Prostate gland (tissue), 2 donors: ENCODE measurements around the gene FNBP1. TPM values are rescaled to one million over a fixed set of nuclear protein-coding genes. Genes with fewer than 3 reads are reported as not detected.

Source experiments
- DNase-seq: peaks from one replicate; pipeline ENCODE4 v3.0.0-alpha.2; 2019; ENCODE audit warnings: low spot score
- H3K27ac ChIP-seq, 2 donors: fragments of 200-600 bp; sonication (generic); 2 replicates each; pipeline ENCODE4 v1.5.1; 2017 to 2019
- H3K27me3 ChIP-seq: fragments of 200-600 bp; sonication (generic); replicated peaks from 2 replicates; pipeline ENCODE4 v1.5.1; 2019; ENCODE audit not compliant: insufficient read depth
- H3K36me3 ChIP-seq, 2 donors: fragments of 200-600 bp; sonication (generic); 1 replicate in 1 of 2; 2 replicates in 1 of 2; pipeline versions ENCODE4 v1.5.1 to v1.8.1; 2017 to 2019
- H3K4me1 ChIP-seq: fragments of 200-600 bp; sonication (generic); replicated peaks from 2 replicates; pipeline ENCODE4 v1.5.1; 2019
- H3K4me3 ChIP-seq, 2 donors: fragments of 200-600 bp; sonication (generic); 2 replicates each; pipeline ENCODE4 v1.5.1; 2017 to 2019
- H3K9me3 ChIP-seq: fragments of 200-600 bp; sonication (generic); 2 replicates; pipeline ENCODE4 v1.5.1; 2017
- POLR2A ChIP-seq: fragments of 450-650 bp; IDR thresholded peaks from one replicate; pipeline ENCODE4 v1.6.1; 2016; ENCODE audit warnings: antibody characterized with exemption, mild to moderate bottlenecking
- POLR2AphosphoS5 ChIP-seq: sonication (generic); formaldehyde crosslinking; IDR thresholded peaks from one replicate; pipeline ENCODE4 v1.6.1; 2017; ENCODE audit warnings: antibody characterized with exemption
- WGBS: methylation state at CpG from one replicate; pipeline ENCODE4 v1.1.5; 2018; 5-methylcytosine and 5-hydroxymethylcytosine counted together
- intact Hi-C: fragments of 100-400 bp; cut with DNase I; formaldehyde crosslinking; loops from one replicate; pipeline ENCODE4 v1.14.2; 2022
- total RNA-seq, 2 donors: library from RNA; depleted of rRNA; stranded (reverse); fragments of >200 nt; gene quantifications; one replicate each; pipeline ENCODE4 v1.1.0, GENCODE V29; 2016
- TF ChIP-seq, protein P1 (sequence below), 4 experiments: fragments of 200-600 bp in 2 of 4; fragments of 450-650 bp in 2 of 4; sonication (generic) in 2 of 4; IDR thresholded peaks; 1 replicate in 3 of 4; 2 replicates in 1 of 4; pipeline ENCODE4 v1.5.1; 2016 to 2019; ENCODE audit warnings: antibody characterized with exemption in 4 of 4, mild to moderate bottlenecking in 2 of 4, moderate library complexity in 2 of 4

Gene FNBP1
- total RNA-seq, 2 donors from 2014 or later = 34.6 to 93.7 TPM

- Histone ChIP-seq H3K4me3 (no peak overlapping the region), H3K9me3 (no peaks in the 10 kb centered on the region), H3K27ac (no peak overlapping the region), H3K36me3 (no peaks in the 10 kb centered on the region), H3K27me3 (no peaks in the 10 kb centered on the region), H3K4me1 (no peaks in the 10 kb centered on the region)
- intact Hi-C loops = no loop called here
- no peak for DNase-seq
- TF ChIP-seq POLR2AphosphoS5 = no peak
- no peak for TF ChIP-seq POLR2A
- TF ChIP-seq, protein P1, sequence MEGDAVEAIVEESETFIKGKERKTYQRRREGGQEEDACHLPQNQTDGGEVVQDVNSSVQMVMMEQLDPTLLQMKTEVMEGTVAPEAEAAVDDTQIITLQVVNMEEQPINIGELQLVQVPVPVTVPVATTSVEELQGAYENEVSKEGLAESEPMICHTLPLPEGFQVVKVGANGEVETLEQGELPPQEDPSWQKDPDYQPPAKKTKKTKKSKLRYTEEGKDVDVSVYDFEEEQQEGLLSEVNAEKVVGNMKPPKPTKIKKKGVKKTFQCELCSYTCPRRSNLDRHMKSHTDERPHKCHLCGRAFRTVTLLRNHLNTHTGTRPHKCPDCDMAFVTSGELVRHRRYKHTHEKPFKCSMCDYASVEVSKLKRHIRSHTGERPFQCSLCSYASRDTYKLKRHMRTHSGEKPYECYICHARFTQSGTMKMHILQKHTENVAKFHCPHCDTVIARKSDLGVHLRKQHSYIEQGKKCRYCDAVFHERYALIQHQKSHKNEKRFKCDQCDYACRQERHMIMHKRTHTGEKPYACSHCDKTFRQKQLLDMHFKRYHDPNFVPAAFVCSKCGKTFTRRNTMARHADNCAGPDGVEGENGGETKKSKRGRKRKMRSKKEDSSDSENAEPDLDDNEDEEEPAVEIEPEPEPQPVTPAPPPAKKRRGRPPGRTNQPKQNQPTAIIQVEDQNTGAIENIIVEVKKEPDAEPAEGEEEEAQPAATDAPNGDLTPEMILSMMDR (IDR thresholded peaks at IDR 0.05) = no peak
- 97% methylated on average over 5 of the region's 5 CpGs for WGBS
Measured at GRCh38 chr9:129914051-129914450, 128.9 kb downstream of the FNBP1 start.

DNA sequence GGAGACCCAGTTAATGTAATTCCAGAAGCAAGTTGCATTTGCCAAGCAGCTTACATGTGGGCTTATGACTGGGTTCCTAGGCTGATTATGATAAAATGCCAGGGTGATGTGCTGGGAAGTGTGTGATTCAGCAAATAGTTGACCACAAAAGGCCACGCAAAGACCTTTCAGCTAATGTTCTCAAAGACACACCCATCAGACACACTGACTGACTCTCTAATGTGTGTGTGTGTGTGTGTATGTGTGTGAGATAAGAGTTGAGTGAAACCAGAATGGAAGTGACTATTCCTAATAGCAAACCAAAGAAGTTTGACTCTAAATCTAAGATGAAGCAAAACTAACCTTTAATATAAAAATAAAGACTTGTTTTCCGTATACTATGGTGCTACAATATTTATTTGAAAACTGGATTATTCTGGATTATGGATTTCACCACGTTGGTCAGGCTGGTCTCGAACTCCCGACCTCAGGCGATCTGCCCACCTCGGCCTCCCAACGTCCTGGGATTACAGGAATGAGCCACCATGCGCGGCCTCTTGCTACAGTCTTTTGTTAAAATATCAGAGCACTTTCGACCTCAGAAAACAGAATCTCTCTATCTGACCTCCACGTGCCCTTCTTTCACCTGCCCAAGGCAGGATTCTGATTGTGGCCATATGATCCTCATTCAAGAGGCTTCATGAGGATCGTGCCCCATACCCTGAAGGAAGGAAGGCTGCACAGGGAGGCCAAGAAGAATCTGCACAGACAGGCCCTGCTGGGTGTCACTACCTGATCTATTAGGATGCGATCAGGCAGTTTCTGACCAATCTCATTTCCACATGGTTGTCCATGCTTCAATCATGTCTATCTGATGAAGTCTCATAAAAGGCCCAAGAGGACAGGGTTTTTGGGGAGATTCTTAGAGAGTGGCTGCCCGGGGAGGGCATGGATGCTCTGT is 132.1 kb downstream of the FNBP1 start:
- Histone ChIP-seq H3K27me3 (no peaks in the 10 kb centered on the region), H3K27ac (no peak overlapping the region), H3K36me3 (no peaks in the 10 kb centered on the region)

GRCh38 chr9:129909851-129910250 is 133.1 kb downstream of the FNBP1 start:
- Histone ChIP-seq H3K4me3 (no peak overlapping the region), H3K27me3 (no peaks in the 10 kb centered on the region), H3K27ac (no peak overlapping the region), H3K4me1 (no peaks in the 10 kb centered on the region), H3K9me3 (no peaks in the 10 kb centered on the region), H3K36me3 (no peaks in the 10 kb centered on the region)
- no peak for DNase-seq
- TF ChIP-seq POLR2AphosphoS5 (no peak), POLR2A (no peak)
- TF ChIP-seq, protein P1 (IDR thresholded peaks at IDR 0.05) = no peak
- intact Hi-C loops = no loop called here
- 93% methylated on average over 9 of the region's 9 CpGs for WGBS

More for the DNA sequence above, 132.1 kb downstream of the FNBP1 start:
- H3K9me3 ChIP-seq = no peaks in the 10 kb centered on the region
- no peak overlapping the region for H3K4me3 ChIP-seq
- H3K4me1 ChIP-seq = no peaks in the 10 kb centered on the region
- 85% methylated on average over 15 of the region's 15 CpGs for WGBS
- no peak for DNase-seq
- TF ChIP-seq POLR2AphosphoS5 = no peak
- TF ChIP-seq, protein P1 (IDR thresholded peaks at IDR 0.05) = no peak
- TF ChIP-seq POLR2A = no peak
- intact Hi-C loops = no loop called here

DNA sequence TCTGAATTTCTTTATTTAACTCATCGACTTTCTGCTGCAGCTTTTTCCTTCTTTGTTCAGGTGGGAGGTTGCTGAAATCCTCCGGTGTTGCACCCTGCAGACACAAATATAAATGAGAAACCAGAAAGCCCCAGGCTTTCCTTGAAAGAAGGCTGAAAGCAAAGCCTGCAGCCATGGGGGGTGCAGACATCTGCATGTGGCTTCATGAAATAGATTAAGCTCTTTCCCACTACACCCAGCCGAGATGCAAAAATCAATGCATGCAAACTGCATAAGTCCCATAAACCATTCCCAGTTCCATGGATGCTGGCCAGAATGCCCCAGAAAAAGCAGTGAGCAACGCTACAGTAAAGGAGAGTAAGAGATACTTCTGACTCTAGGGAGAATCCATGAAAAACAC is 134.1 kb downstream of the FNBP1 start:
- intact Hi-C loops = no loop called here
- H3K4me1 ChIP-seq = no peaks in the 10 kb centered on the region
- H3K36me3 ChIP-seq = no peaks in the 10 kb centered on the region
- H3K4me3 ChIP-seq = no peak overlapping the region
- no peaks in the 10 kb centered on the region for H3K9me3 ChIP-seq
- TF ChIP-seq POLR2A (no peak), POLR2AphosphoS5 (no peak)
- TF ChIP-seq, protein P1 (IDR thresholded peaks at IDR 0.05) = no peak
- no peak overlapping the region for H3K27ac ChIP-seq
- 94% methylated on average over 4 of the region's 4 CpGs for WGBS
- no peaks in the 10 kb centered on the region for H3K27me3 ChIP-seq
- no peak for DNase-seq

DNA sequence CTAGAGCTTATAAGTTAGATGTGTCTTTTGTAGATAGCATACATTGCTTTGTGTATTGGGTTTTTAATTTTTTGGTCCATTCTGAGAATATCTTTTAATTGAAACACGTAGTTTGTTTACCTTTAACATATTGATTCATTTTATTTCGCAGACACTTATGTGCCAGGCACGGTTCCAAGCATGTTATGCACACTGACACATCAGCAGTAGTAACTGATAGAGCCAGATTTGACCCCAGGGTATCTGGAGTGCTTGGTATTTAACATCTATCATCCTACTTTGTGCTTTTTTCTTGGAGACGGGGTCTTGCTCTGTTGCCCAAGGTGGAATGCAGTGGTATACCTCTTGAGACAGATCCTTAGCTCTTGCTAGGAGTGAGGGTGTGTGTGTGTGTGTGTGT is 135.8 kb downstream of the FNBP1 start:
- no peaks in the 10 kb centered on the region for H3K27me3 ChIP-seq
- no peak for DNase-seq
- H3K9me3 ChIP-seq = no peaks in the 10 kb centered on the region
- TF ChIP-seq, protein P1 (IDR thresholded peaks at IDR 0.05) = no peak
- TF ChIP-seq POLR2AphosphoS5 (no peak), POLR2A (no peak)
- WGBS = over 99% methylated on average over 4 of the region's 4 CpGs
- no peak overlapping the region for H3K27ac ChIP-seq
- no peaks in the 10 kb centered on the region for H3K36me3 ChIP-seq
- H3K4me3 ChIP-seq = no peak overlapping the region
- intact Hi-C loops = no loop called here
- no peaks in the 10 kb centered on the region for H3K4me1 ChIP-seq
